GM12878 (cell line): Measurements from ENCODE around the gene ABCA3. TPM values are rescaled to one million over a fixed set of nuclear protein-coding genes. Genes with fewer than 3 reads are reported as not detected.

Experiments used
- ATAC-seq: fragments of 200-7000 bp; cut with Tn5 transposase; 3 replicates; pipeline ENCODE4 v1.9.1; 2020; ENCODE audit warnings: mild to moderate bottlenecking, moderate library complexity
- BruUV-seq: library from RNA; stranded (reverse); fragments of 400-500 nt; replicated peaks from 2 replicates; lab custom pipeline; 2021; lab: Mats Ljungman, UMichigan
- CTCF ChIA-PET: fragments of 300-600 bp; sonication (Branson Sonifier 250); formaldehyde crosslinking; extraction: SDS; loops from one replicate; lab custom pipeline; 2021; ENCODE audit warnings: inconsistent platforms; lab: Yijun Ruan, JAX
- POLR2A ChIA-PET: fragments of 350-600 bp; formaldehyde crosslinking; extraction: SDS; loops from one replicate; lab custom pipeline; 2021; ENCODE audit warnings: inconsistent platforms; lab: Charles Lee
- RAD21 ChIA-PET: fragments of 300-600 bp; sonication (Branson Sonifier 250); formaldehyde crosslinking; loops from one replicate; lab custom pipeline; 2023; ENCODE audit warnings: antibody characterized with exemption; ENCODE audit not compliant: unreplicated experiment; lab: Charles Lee
- SMC1A ChIA-PET: fragments of 300-600 bp; sonication (Branson Sonifier 250); formaldehyde crosslinking; loops from one replicate; lab custom pipeline; 2023; ENCODE audit not compliant: unreplicated experiment, uncharacterized antibody; lab: Charles Lee
- DNase-seq: peaks from one replicate; pipeline ENCODE4 v3.0.0-alpha.2; 2011; ENCODE audit warnings: low read depth, low spot score
- FAIRE-seq: peaks from 3 replicates; lab custom pipeline; 2011; peaks lifted over from hg19 to GRCh38; lab: Jason Lieb, UNC
- H2AFZ ChIP-seq: 2 replicates; pipeline ENCODE4 v1.6.0; 2011; ENCODE audit warnings: low read depth, low read length, control low read depth; ENCODE audit not compliant: control insufficient read depth
- H3K27ac ChIP-seq: 2 replicates; pipeline ENCODE4 v1.5.1; 2011; ENCODE audit warnings: control low read depth; ENCODE audit not compliant: control insufficient read depth, insufficient read depth
- H3K27me3 ChIP-seq, 2 experiments: replicated peaks in 1 of 2; 2 replicates each; pipeline versions ENCODE4 v1.6.0 to v1.6.1; 2011; ENCODE audit warnings: low read length in 1 of 2; ENCODE audit not compliant: control insufficient read depth in 2 of 2, insufficient read depth in 2 of 2
- H3K36me3 ChIP-seq, 2 experiments: 2 replicates each; pipeline ENCODE4 v1.5.1; 2011; ENCODE audit warnings: low read length in 1 of 2; ENCODE audit not compliant: control insufficient read depth in 2 of 2, insufficient read depth in 2 of 2
- H3K4me1 ChIP-seq: 2 replicates; pipeline ENCODE4 v1.6.1; 2011; ENCODE audit warnings: mild to moderate bottlenecking, low read length, moderate library complexity, mixed read lengths; ENCODE audit not compliant: control insufficient read depth, insufficient read depth
- H3K4me2 ChIP-seq: 2 replicates; pipeline ENCODE4 v1.6.0; 2011; ENCODE audit warnings: control low read depth; ENCODE audit not compliant: control insufficient read depth, insufficient read depth
- H3K4me3 ChIP-seq: fragments of 200-600 bp; sonication (generic); 2 replicates; pipeline ENCODE4 v1.5.1; 2016
- H3K79me2 ChIP-seq: 2 replicates; pipeline ENCODE4 v1.6.0; 2011; ENCODE audit warnings: low read length; ENCODE audit not compliant: control insufficient read depth, insufficient read depth
- H3K9ac ChIP-seq: 2 replicates; pipeline ENCODE4 v1.8.0; 2011; ENCODE audit warnings: low read length, control low read depth, mixed read lengths; ENCODE audit not compliant: control insufficient read depth, insufficient read depth
- H3K9me3 ChIP-seq: replicated peaks from 3 replicates; pipeline ENCODE4 v1.5.1; 2011; ENCODE audit warnings: mild to moderate bottlenecking, low read length; ENCODE audit not compliant: control insufficient read depth, insufficient read depth
- H4K20me1 ChIP-seq: 2 replicates; pipeline ENCODE4 v1.6.0; 2011; ENCODE audit not compliant: control insufficient read depth, insufficient read depth
- CTCF ChIP-seq, 3 experiments: IDR thresholded peaks in 2 of 3; conservative IDR thresholded peaks in 1 of 3; 2 replicates each; pipeline ENCODE4 v1.5.1; 2011; ENCODE audit warnings: low read depth in 3 of 3, low read length in 3 of 3, mild to moderate bottlenecking in 3 of 3, control low read depth in 2 of 3, moderate library complexity in 2 of 3, inconsistent platforms in 1 of 3, mixed read lengths in 1 of 3; ENCODE audit not compliant: control insufficient read depth in 2 of 3, insufficient read depth in 1 of 3; ENCODE audit errors: extremely low read depth in 1 of 3
- HDGF ChIP-seq: fragments of 450-650 bp; IDR thresholded peaks from 2 replicates; pipeline ENCODE4 v1.6.1; 2016; ENCODE audit warnings: antibody characterized with exemption
- IRF3 ChIP-seq: fragments of 450-650 bp; IDR thresholded peaks from 2 replicates; pipeline ENCODE4 v1.6.1; 2014; ENCODE audit warnings: mild to moderate bottlenecking
- RAD21 ChIP-seq: IDR thresholded peaks from 2 replicates; pipeline ENCODE4 v1.6.1; 2011; ENCODE audit warnings: mild to moderate bottlenecking, low read depth, low read length, moderate library complexity; ENCODE audit not compliant: insufficient read depth
- RUNX3 ChIP-seq: IDR thresholded peaks from 2 replicates; pipeline ENCODE4 v1.6.1; 2012; ENCODE audit warnings: low read length, inconsistent platforms
- SMC3 ChIP-seq: IDR thresholded peaks from 2 replicates; pipeline ENCODE4 v1.6.1; 2011; ENCODE audit warnings: low read length, improper control_type of control experiment, borderline replicate concordance
- TBL1XR1 ChIP-seq: IDR thresholded peaks from 2 replicates; pipeline ENCODE4 v1.6.1; 2012; ENCODE audit warnings: low read depth, low read length, improper control_type of control experiment
- WGBS: methylation state at CpG from one replicate; pipeline ENCODE4 v1.1.6; 2016; ENCODE audit warnings: low lambda C conversion rate; ENCODE audit not compliant: insufficient replicate concordance, insufficient coverage; ENCODE audit errors: missing lambda C conversion rate; 5-methylcytosine and 5-hydroxymethylcytosine counted together
- in situ Hi-C: fragments of 300-500 bp; cut with MboI; formaldehyde crosslinking; loops from 9 replicates; pipeline ENCODE4 v1.14.3; 2018; ENCODE audit warnings: mixed read lengths
- intact Hi-C: fragments of 100-400 bp; cut with micrococcal nuclease; formaldehyde crosslinking; loops from one replicate; pipeline ENCODE4 v1.14.2; 2022; ENCODE audit not compliant: unreplicated experiment
- polyA plus RNA-seq, 11 experiments: library from polyadenylated mRNA; depleted of rRNA in 4 of 11; unstranded in 6 of 11; stranded (reverse) in 5 of 11; fragments of >200 nt; fragmentation: Nextera tagmentation in 4 of 11; fragmentation: Illumina TruSeq in 1 of 11; extraction: Ambion mirVana in 4 of 11; extraction: Trizol in 1 of 11; gene quantifications; 1 replicate in 1 of 11; 2 replicates in 10 of 11; pipeline versions ENCODE4 v1.2.1 to v1.2.3, GENCODE V29; 2011 to 2016; ENCODE audit warnings: inconsistent platforms in 2 of 11, missing spikeins in 2 of 11, low read depth in 1 of 11
- total RNA-seq, 4 experiments: library from RNA; depleted of rRNA in 3 of 4; stranded (reverse); fragments of >200 nt in 3 of 4; fragmentation: Illumina TruSeq in 1 of 4; extraction: Trizol in 1 of 4; gene quantifications; 2 replicates each; pipeline versions ENCODE4 v1.2.1 to v1.2.3, GENCODE V29; 2013 to 2021

The ABCA3 gene
- total and polyA plus RNA-seq, 10 of the 15 experiments (the other 5 are each of a cell fraction or from before 2014, with no cell fraction given) = 0.71 to 17.6 (median 6.7) TPM

GRCh38 chr16:2296661-2297505 lies 43.6 kb downstream of the ABCA3 start:
- H3K4me3 ChIP-seq = no peak overlapping the region

More at GRCh38 chr16:2296661-2297505, 43.6 kb downstream of the ABCA3 start:
- ChIA-PET SMC1A (interaction anchor here (1.1 kb wide), 1 partner anchor 191 kb away, joined by 3 read pairs; no protein-coding TSS in a partner anchor), POLR2A (no interaction called here), RAD21 (interaction anchor here (1.0 kb wide), 2 partner anchors 41 to 205 kb away, joined by 3 to 6 read pairs; no protein-coding TSS in a partner anchor), CTCF (interaction anchor here (0.8 to 1.3 kb wide), 5 partner anchors 12 to 193 kb away, joined by 3 to 6 read pairs (median 3); no protein-coding TSS in a partner anchor)
- no peak overlapping the region for H3K9ac ChIP-seq
- TF ChIP-seq IRF3 (no peak), RUNX3 (peak; percentile 40; the same call in 1 of the 2 replicates), HDGF (no peak), TBL1XR1 (no peak), CTCF (IDR thresholded peaks at IDR 0.05 in 2 of 3, conservative IDR thresholded peaks at IDR 0.05 in 1 of 3; ENCODE audit: control insufficient read depth in 2 of 3, extremely low read depth in 1 of 3, insufficient read depth in 1 of 3, low read depth in 3 of 3, low read length in 3 of 3) (peak; percentile 50 to 58 (median 57); a peak in 5 of 6 replicates), RAD21 (peak; percentile 56), SMC3 (peak; percentile 40; the same call in 1 of the 2 replicates)
- H3K27me3 ChIP-seq = no peaks in the 10 kb centered on the region
- peak; percentile 76 for ATAC-seq
- no peaks in the 10 kb centered on the region for H4K20me1 ChIP-seq
- BruUV-seq = no TSS peak
- no peak overlapping the region for H2AFZ ChIP-seq
- no peak overlapping the region for H3K4me2 ChIP-seq
- intact Hi-C loops (no loop called here), in situ Hi-C loops (no loop called here)
- H3K79me2 ChIP-seq = no peaks in the 10 kb centered on the region
- H3K9me3 ChIP-seq = no peaks in the 10 kb centered on the region
- no peak for DNase-seq
- H3K4me1 ChIP-seq = peaks cover 10% of the 10 kb centered on the region
- H3K36me3 ChIP-seq = no peaks in the 10 kb centered on the region
- 79% methylated on average over 23 of the region's 23 CpGs for WGBS
- FAIRE-seq = no peak
- no peak overlapping the region for H3K27ac ChIP-seq
